SJCRH30 (cell line): ENCODE measurements around the gene FBXW7. TPM values are rescaled to one million over a fixed set of nuclear protein-coding genes. Genes with fewer than 3 reads are reported as not detected.
A peak's percentile ranks its signal among the peaks of the same experiment; 100 is the strongest.

ENCODE experiments used
- DNase-seq, 2 experiments: peaks; one replicate each; pipeline ENCODE4 v3.0.0-alpha.2; 2015 to 2020
- H3K27ac ChIP-seq: fragments of 250-450 bp; sonication (Bioruptor Pico); 2 replicates; pipeline ENCODE4 v1.5.1; 2020; ENCODE audit warnings: mild to moderate bottlenecking, moderate library complexity
- H3K27me3 ChIP-seq: fragments of 250-450 bp; sonication (Bioruptor Pico); 2 replicates; pipeline ENCODE4 v1.5.1; 2020; ENCODE audit warnings: mild to moderate bottlenecking, moderate library complexity
- H3K36me3 ChIP-seq: fragments of 250-450 bp; sonication (Bioruptor Pico); 2 replicates; pipeline ENCODE4 v1.5.1; 2020; ENCODE audit warnings: mild to moderate bottlenecking, moderate library complexity
- H3K4me1 ChIP-seq: fragments of 250-450 bp; sonication (Bioruptor Pico); 2 replicates; pipeline ENCODE4 v1.5.1; 2020; ENCODE audit warnings: mild to moderate bottlenecking, moderate library complexity
- H3K4me3 ChIP-seq: fragments of 250-450 bp; sonication (Bioruptor Pico); 2 replicates; pipeline ENCODE4 v1.5.1; 2020; ENCODE audit warnings: mild to moderate bottlenecking, moderate library complexity
- H3K9me3 ChIP-seq: fragments of 250-450 bp; sonication (Bioruptor Pico); replicated peaks from 2 replicates; pipeline ENCODE4 v1.5.1; 2020; ENCODE audit warnings: mild to moderate bottlenecking, moderate library complexity
- total RNA-seq: library from RNA; depleted of rRNA; stranded (reverse); fragments of >200 nt; shearing (Covaris generic); gene quantifications from 2 replicates; pipeline ENCODE4 v1.2.3, GENCODE V29; 2014; rRNA removed

Gene FBXW7, protein sequence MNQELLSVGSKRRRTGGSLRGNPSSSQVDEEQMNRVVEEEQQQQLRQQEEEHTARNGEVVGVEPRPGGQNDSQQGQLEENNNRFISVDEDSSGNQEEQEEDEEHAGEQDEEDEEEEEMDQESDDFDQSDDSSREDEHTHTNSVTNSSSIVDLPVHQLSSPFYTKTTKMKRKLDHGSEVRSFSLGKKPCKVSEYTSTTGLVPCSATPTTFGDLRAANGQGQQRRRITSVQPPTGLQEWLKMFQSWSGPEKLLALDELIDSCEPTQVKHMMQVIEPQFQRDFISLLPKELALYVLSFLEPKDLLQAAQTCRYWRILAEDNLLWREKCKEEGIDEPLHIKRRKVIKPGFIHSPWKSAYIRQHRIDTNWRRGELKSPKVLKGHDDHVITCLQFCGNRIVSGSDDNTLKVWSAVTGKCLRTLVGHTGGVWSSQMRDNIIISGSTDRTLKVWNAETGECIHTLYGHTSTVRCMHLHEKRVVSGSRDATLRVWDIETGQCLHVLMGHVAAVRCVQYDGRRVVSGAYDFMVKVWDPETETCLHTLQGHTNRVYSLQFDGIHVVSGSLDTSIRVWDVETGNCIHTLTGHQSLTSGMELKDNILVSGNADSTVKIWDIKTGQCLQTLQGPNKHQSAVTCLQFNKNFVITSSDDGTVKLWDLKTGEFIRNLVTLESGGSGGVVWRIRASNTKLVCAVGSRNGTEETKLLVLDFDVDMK
- total RNA-seq, result 26.5 and 35.0 TPM in 2 replicates

DNA sequence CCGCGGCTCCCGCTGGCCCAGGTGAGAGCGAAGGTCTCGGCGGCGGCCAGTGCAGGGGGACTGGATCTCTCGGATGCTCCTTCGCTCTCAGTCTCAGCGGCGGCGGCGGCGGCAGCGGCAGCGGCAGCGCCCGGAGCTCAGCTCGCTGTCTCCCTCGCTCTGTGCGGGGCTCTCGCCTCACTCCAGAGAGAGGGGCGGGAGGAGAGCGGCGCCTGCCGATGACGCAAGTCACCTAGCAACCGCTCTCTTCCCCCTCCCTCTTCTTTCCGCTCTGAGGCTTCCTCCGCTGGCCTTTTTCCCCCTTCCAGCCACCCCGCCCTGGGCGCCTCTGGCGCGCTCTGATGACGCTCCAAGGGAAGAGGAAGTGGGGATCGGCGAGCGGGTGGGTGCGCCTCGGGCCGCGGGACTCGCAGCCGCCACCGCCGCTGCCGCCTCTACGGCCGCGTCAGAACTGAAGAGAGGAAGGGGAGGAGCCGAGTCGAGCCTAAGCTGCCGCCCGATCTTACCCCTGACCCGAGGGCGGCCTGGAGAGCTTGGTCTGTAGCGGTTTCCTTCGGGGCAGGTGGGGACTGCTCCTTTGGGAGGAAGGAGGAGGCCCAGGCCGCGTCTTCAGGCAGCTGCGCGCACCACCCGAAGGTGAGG lies at the start of gene FBXW7:
Gene FBXW7, minus strand, starts transcription at position 190 of the 642 bp plus-strand sequence. CDS start 124,289 bp downstream, outside the sequence.
- Histone ChIP-seq H3K4me1 (peaks cover 4% of the 10 kb centered on the region), H3K27me3 (no peaks in the 10 kb centered on the region), H3K9me3 (no peaks in the 10 kb centered on the region), H3K4me3 (peak within 1 kb of the TSS; percentile 95), H3K27ac (peak within 1 kb of the TSS; percentile 79), H3K36me3 (no peaks in the 10 kb centered on the region)
- peak; percentile 97 for DNase-seq

DNA sequence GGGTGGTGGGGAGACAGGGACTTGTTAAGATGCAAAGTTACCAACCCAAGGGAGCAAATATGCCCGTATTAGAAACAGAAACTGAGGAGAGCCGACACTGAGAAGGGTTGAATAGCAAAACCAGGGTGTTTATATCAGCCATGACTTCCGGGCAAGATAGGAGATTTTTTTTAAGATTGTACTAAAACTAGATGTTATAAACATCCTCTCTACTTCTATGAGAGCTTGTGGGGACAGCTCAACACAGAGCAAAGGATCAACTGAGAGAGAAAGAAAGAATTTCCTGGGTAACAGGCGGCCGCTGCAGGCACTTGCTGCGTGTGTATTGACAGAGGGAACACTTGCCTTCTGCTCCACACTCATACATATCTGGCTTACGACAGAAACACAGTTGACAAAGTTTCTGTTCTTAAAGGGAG lies 49.1 kb upstream of the FBXW7 start:
- Histone ChIP-seq H3K27me3 (no peaks in the 10 kb centered on the region), H3K27ac (no peak overlapping the region), H3K4me1 (peaks cover 3% of the 10 kb centered on the region), H3K36me3 (no peaks in the 10 kb centered on the region), H3K9me3 (no peaks in the 10 kb centered on the region), H3K4me3 (no peak overlapping the region)
- no peak for DNase-seq

DNA sequence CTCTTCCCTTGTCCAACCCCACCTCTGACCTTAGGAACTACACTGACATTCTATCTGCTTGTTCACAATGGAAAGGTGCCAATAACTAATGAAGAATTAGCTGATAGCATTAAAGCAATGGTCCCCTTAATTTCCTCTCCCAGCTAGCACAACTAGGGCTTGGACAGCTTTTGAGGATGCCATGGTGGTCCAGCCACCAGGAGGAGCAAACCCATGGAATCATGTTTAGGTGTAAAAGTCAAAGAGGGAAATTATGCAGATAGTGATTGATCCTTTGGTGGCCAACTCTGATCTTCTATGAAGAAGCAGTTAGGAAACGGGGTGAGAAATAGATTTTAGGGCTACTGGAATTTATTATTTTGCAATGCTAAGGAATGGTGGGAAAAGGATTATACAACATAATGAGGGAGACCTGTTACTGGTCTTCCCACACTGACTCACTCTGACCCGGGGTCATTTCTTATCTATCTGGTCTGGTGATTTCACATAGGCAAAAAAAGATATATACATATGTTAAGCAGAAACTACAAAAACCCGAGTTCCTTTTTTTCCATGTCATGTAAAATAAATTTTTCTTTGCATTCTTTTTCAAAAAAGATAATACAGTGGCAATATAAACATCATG lies 45.8 kb upstream of the FBXW7 start:
- no peaks in the 10 kb centered on the region for H3K27me3 ChIP-seq
- no peak for DNase-seq
- no peaks in the 10 kb centered on the region for H3K9me3 ChIP-seq
- H3K4me3 ChIP-seq, result no peak overlapping the region
- no peak overlapping the region for H3K27ac ChIP-seq
- no peaks in the 10 kb centered on the region for H3K4me1 ChIP-seq
- H3K36me3 ChIP-seq, result no peaks in the 10 kb centered on the region

DNA sequence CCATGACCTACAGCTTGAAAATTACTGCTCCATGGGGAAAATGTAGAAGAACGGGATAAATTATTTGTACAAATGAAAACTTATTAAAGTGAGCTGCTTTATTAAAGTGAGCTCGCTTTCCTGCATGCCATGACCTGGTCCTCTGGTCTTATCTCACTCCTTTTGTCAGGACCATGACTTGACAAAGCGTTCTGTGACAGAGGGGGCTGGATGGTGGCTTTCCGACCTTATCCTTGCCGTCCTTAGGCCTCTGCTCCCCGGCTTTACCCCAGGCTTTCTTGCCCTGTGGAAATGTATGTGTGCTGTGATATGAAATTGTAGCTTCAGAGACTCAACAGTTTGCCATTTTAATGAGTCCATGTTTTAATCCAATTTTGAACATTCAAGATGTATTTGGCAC lies 44.0 kb upstream of the FBXW7 start:
- Histone ChIP-seq H3K27me3 (no peaks in the 10 kb centered on the region), H3K4me1 (no peaks in the 10 kb centered on the region), H3K4me3 (no peak overlapping the region), H3K9me3 (no peaks in the 10 kb centered on the region), H3K27ac (no peak overlapping the region), H3K36me3 (no peaks in the 10 kb centered on the region)
- DNase-seq, result no peak

DNA sequence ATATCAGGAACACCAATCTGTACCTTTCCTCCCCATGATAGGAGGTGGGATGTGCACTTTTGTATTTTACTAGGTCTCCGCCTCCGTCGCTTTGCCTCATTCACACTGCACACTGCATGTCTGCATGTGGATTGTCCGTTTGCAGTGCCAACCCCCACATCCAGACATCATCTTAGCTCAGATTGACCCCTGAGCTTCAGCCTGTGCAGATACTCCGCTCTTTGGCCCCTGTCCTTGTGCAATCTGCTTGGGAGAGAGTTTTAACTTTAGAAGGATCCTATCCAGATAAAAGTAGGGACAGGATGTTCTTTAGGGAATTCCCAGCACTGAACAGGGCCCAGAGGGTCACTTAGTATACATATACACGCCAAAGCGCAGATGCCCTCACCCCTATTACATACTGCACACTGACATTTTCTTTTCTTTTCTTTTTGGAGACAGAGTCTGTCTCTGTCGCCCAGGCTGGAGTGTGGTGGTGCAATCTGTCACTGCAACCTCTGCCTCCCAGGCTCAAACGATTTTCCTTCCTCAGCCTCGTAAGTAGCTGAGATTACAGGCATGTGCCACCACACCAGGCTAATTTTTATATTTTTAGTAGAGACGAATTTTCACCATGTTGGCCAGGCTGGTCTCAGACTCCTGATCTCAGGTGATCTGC lies 43.3 kb upstream of the FBXW7 start:
- Histone ChIP-seq H3K27me3 (no peaks in the 10 kb centered on the region), H3K4me3 (no peak overlapping the region), H3K9me3 (no peaks in the 10 kb centered on the region), H3K36me3 (no peaks in the 10 kb centered on the region), H3K4me1 (no peaks in the 10 kb centered on the region), H3K27ac (no peak overlapping the region)
- no peak for DNase-seq

DNA sequence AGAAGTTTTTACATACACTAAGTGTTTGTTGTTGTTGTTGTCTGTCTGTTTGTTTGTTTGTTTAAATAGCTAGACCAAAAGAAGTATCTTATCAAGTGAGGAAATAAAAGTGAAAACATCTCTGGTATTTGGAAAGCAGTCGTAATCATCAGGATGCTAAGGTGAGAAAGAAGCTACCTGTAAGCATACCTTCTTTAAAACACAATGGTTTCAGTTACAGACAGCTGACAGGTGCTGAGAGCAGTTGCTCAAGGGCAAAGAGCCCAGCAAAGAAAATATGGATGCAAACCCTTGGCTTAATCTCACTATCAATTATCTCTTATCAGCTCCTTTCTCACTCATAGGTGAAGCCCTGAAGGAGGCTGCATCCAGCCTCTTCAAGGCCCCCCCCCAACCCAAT lies 42.8 kb upstream of the FBXW7 start:
- no peak overlapping the region for H3K27ac ChIP-seq
- H3K4me1 ChIP-seq, result no peaks in the 10 kb centered on the region
- H3K9me3 ChIP-seq, result no peaks in the 10 kb centered on the region
- no peak for DNase-seq
- no peak overlapping the region for H3K4me3 ChIP-seq
- no peaks in the 10 kb centered on the region for H3K36me3 ChIP-seq
- H3K27me3 ChIP-seq, result no peaks in the 10 kb centered on the region

DNA sequence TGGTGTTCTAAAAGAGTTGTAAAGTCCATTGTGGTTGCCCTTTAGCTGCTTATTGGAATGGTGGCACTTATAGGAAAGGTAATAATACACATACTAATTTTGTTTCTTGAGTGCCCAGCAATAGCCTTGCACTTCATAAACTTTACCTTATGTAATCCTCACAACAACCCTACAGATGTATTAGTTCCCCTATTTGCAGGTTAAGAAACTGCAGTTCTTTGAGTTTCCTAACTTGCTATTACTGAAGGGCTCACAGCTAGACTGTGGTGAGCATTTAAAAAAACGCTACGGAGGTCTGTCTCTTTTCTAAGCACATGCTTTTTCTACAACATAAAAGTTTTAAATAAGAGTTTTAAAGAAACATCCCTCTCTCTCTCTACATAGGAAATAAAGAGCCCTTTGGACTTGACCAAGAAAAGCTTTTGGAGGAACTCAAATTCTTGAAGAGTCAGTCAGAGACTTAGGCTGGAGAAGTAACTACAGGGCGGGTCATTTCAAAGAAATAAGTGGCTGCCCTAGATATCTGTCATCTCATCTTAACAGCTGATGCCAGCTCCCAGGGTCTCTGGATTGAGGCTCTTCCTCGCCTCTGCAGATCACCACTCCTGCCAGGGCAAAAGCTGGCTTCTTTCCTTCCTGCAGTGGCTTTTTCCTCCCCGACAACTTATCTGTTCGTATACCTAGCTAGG lies 42.0 kb upstream of the FBXW7 start:
- no peaks in the 10 kb centered on the region for H3K9me3 ChIP-seq
- H3K36me3 ChIP-seq, result no peaks in the 10 kb centered on the region
- H3K4me1 ChIP-seq, result no peaks in the 10 kb centered on the region
- H3K4me3 ChIP-seq, result no peak overlapping the region
- H3K27ac ChIP-seq, result no peak overlapping the region
- no peaks in the 10 kb centered on the region for H3K27me3 ChIP-seq
- DNase-seq, result no peak

DNA sequence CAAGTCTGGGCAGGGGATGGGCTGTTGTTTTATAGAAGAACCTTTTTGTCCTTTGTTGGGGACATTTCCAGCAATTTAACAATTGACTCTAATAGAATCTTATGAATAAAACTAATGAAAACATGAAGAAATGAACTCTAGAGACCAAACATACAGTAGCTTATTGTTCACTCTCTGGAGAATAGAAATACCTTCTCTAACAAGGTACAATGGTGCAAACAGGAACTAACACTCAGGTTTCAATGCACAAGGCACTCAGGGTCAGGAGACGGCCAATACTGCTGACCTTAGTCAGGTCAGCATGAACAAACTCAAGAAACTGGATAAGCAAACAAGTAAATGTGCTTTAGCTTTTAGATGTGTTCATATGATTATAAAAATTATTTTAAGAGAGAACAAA lies 39.6 kb upstream of the FBXW7 start:
- Histone ChIP-seq H3K27me3 (no peaks in the 10 kb centered on the region), H3K9me3 (no peaks in the 10 kb centered on the region), H3K4me3 (no peak overlapping the region), H3K36me3 (no peaks in the 10 kb centered on the region), H3K4me1 (no peaks in the 10 kb centered on the region), H3K27ac (no peak overlapping the region)
- DNase-seq, result no peak

DNA sequence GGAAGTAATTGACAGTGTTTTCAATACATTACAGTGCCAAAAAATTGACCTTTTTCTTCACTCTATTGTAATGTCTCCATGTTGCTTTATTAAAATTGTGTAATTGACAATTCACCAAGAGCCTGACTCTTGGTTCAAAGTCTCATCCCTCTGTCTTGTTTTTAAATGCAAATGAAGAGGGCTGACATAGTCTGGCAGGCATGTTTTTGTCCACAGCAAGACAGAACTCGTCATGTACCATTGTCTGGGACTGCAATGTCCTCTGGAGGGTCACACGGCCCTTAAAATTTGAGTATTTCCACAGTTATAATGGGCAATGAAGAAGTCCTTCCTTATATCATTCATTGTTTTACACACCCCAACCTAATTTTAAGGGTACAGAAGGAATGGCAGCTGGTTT lies 38.0 kb upstream of the FBXW7 start:
- H3K36me3 ChIP-seq, result no peaks in the 10 kb centered on the region
- no peaks in the 10 kb centered on the region for H3K9me3 ChIP-seq
- DNase-seq, result no peak
- H3K27me3 ChIP-seq, result no peaks in the 10 kb centered on the region
- no peak overlapping the region for H3K4me3 ChIP-seq
- H3K27ac ChIP-seq, result no peak overlapping the region
- H3K4me1 ChIP-seq, result no peaks in the 10 kb centered on the region

DNA sequence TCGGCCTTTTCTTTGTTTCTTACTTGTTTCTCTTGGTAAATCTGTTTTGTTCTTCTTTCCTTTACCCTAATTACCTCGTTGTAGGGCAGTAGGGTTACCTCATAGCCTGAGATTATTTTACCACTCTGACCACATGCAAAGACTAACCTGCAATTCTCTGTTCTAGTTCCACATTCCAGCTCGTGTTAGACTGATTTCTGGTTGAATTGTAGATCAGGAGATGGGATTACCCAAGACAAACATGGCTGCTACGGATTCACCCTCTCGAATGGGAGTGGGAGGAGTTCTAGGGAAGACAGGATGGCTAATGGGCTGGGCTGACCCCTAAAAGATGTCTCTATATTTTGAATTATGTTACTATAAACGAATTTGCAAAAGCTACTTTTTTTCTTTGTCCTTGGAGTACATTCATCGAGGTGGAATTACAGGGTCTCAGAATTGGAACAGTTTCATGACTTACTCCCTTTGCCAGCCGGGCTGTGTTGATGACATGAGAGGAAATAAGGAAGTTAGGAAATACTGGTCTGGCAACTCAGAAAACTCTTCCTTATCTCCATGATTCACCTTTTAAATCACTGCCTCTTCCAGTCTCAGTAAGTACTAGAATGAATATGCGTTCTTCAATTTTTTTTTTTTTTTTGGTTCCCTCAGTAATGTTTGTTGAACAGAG lies 36.7 kb upstream of the FBXW7 start:
- Histone ChIP-seq H3K27ac (no peak overlapping the region), H3K4me1 (no peaks in the 10 kb centered on the region), H3K36me3 (no peaks in the 10 kb centered on the region), H3K27me3 (no peaks in the 10 kb centered on the region), H3K4me3 (peak overlapping the region; percentile 28), H3K9me3 (no peaks in the 10 kb centered on the region)
- DNase-seq, result no peak

DNA sequence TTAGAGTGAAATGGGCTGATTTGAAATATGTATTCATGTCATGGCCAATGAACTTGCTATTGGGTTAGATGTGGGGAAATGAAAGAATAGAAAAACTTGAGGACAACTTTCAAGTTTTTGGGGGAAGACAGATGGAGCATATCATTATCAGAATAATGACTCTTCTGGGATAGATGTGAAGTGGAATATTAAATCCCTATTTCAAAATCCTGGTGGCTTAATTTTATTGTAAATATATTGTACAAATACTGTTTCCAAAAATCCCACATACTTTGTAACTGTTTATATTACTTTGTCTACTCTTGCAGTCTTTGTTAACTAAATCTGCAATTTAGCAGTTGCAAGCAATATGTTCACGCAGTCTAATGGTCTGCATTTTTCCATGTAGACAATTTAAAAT lies 35.9 kb upstream of the FBXW7 start:
- H3K27ac ChIP-seq, result no peak overlapping the region
- H3K27me3 ChIP-seq, result no peaks in the 10 kb centered on the region
- H3K36me3 ChIP-seq, result no peaks in the 10 kb centered on the region
- no peak overlapping the region for H3K4me3 ChIP-seq
- no peak for DNase-seq
- H3K4me1 ChIP-seq, result no peaks in the 10 kb centered on the region
- H3K9me3 ChIP-seq, result no peaks in the 10 kb centered on the region

DNA sequence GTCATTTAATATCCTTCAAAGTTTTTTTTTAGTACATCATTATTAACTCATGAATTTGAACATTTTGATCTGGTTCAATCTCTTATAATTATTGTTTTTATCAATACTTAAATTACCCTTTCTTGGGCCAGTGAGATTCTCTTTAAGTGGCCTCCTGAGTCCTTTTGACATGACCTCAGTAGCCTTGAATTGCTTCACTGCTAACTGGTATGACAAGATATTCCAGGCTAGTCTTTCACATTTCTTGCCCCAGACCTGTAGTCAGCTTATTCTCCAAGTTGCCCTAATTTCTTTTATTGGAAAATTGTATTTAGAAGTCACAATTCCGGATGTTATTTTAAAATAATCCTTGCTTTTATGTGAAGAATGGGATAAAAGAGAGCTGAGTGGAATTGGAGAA lies 35.4 kb upstream of the FBXW7 start:
- Histone ChIP-seq H3K27ac (no peak overlapping the region), H3K36me3 (no peaks in the 10 kb centered on the region), H3K4me1 (no peaks in the 10 kb centered on the region), H3K27me3 (no peaks in the 10 kb centered on the region), H3K9me3 (no peaks in the 10 kb centered on the region), H3K4me3 (no peak overlapping the region)
- no peak for DNase-seq

DNA sequence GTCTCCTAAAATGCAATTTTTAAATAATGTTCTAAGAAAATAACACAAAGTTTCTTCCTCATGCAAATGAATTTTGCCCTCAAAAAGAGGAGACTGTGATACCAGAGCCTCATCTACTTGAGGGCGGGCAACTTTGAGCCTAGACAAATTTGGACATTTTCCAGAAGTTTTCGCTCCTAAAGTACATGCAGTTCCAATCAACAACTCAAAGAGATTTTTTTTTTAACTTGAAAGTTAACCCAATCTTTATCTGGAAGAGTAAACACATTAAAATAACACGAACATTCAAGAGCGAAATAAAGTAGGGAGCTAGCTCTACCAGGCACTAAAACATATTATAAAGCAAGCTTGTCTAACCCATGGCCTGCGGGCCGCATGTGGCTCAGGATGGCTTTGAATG lies 29.4 kb upstream of the FBXW7 start:
- H3K36me3 ChIP-seq, result no peaks in the 10 kb centered on the region
- H3K4me3 ChIP-seq, result no peak overlapping the region
- H3K27ac ChIP-seq, result no peak overlapping the region
- H3K9me3 ChIP-seq, result no peaks in the 10 kb centered on the region
- H3K4me1 ChIP-seq, result no peaks in the 10 kb centered on the region
- no peaks in the 10 kb centered on the region for H3K27me3 ChIP-seq
- DNase-seq, result no peak

DNA sequence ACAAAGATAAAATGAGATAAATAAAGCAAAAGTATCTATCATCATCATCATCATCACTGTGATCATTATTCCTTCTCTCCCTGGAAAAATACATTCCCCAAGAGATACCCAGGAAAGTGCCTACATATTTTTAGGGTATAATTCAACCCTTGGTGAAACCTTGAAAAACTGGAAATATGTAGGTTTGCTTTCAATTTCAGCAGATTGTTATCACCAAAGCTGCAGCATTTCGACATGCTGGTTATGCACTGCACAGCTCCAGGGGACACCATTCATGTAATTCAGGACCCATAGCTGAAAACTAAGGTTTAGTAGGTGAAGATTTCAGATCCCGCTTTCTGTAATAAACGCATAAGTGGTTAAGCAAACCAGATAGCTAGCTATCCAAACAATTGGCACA lies 28.4 kb upstream of the FBXW7 start:
- no peak for DNase-seq
- H3K9me3 ChIP-seq, result no peaks in the 10 kb centered on the region
- no peaks in the 10 kb centered on the region for H3K4me1 ChIP-seq

More for the DNA sequence above, 28.4 kb upstream of the FBXW7 start:
- H3K27me3 ChIP-seq, result no peaks in the 10 kb centered on the region
- no peak overlapping the region for H3K4me3 ChIP-seq
- H3K36me3 ChIP-seq, result no peaks in the 10 kb centered on the region
- H3K27ac ChIP-seq, result no peak overlapping the region
